WTC11 (cell line): Measurements from ENCODE around the gene LAGE3. TPM values are rescaled to one million over a fixed set of nuclear protein-coding genes. Genes with fewer than 3 reads are reported as not detected.

ENCODE experiments used
- ATAC-seq: fragments of 200-7000 bp; cut with Tn5 transposase; 2 replicates; pipeline ENCODE4 v1.10.0; 2021; ENCODE audit warnings: mild to moderate bottlenecking, moderate library complexity
- CTCF ChIA-PET: fragments of 300-600 bp; sonication (Branson Sonifier 250); formaldehyde crosslinking; loops from one replicate; lab custom pipeline; 2021; ENCODE audit warnings: antibody characterized with exemption; lab: Charles Lee
- POLR2A ChIA-PET: fragments of 350-600 bp; sonication (Branson Sonifier 250); formaldehyde crosslinking; loops from one replicate; lab custom pipeline; 2021; ENCODE audit warnings: antibody characterized with exemption; lab: Charles Lee
- DNase-seq: peaks from one replicate; pipeline ENCODE4 v3.0.0; 2021; ENCODE audit warnings: low spot score
- H3K27ac Mint-ChIP-seq: 2 replicates; pipeline ENCODE4 v1.8.0; 2021; ENCODE audit warnings: mixed read lengths
- H3K27me3 Mint-ChIP-seq: 2 replicates; pipeline ENCODE4 v1.8.0; 2021; ENCODE audit warnings: low read depth, mild to moderate bottlenecking, moderate library complexity, mixed read lengths
- H3K36me3 Mint-ChIP-seq: 2 replicates; pipeline ENCODE4 v1.8.0; 2021; ENCODE audit warnings: mixed read lengths
- H3K4me1 Mint-ChIP-seq: 2 replicates; pipeline ENCODE4 v1.8.0; 2022; ENCODE audit warnings: mixed read lengths
- H3K4me3 Mint-ChIP-seq: 2 replicates; pipeline ENCODE4 v1.8.0; 2021; ENCODE audit warnings: mild to moderate bottlenecking, moderate library complexity, mixed read lengths
- H3K9me3 Mint-ChIP-seq: 2 replicates; pipeline ENCODE4 v1.8.0; 2021; ENCODE audit warnings: mixed read lengths
- AFF4 ChIP-seq: sonication (generic); formaldehyde crosslinking; IDR thresholded peaks from 2 replicates; pipeline ENCODE4 v1.8.1; 2023; ENCODE audit warnings: mild to moderate bottlenecking, missing genetic modification reagents, borderline replicate concordance
- CBFB ChIP-seq: sonication (generic); formaldehyde crosslinking; IDR thresholded peaks from 2 replicates; pipeline ENCODE4 v1.8.1; 2022; ENCODE audit warnings: mild to moderate bottlenecking, low read depth, missing genetic modification reagents
- CDX4 ChIP-seq: fragments of 250-450 bp; sonication (Bioruptor Pico); IDR thresholded peaks from 2 replicates; pipeline ENCODE4 v1.9.0; 2021; ENCODE audit warnings: moderate library complexity, mild to moderate bottlenecking, inconsistent platforms, borderline replicate concordance
- CREM ChIP-seq: sonication (generic); formaldehyde crosslinking; IDR thresholded peaks from 2 replicates; pipeline ENCODE4 v1.8.1; 2022; ENCODE audit warnings: mild to moderate bottlenecking, missing genetic modification reagents, moderate library complexity
- E2F1 ChIP-seq: sonication (generic); formaldehyde crosslinking; IDR thresholded peaks from 2 replicates; pipeline ENCODE4 v1.8.0; 2022; ENCODE audit warnings: mild to moderate bottlenecking, missing genetic modification reagents
- EMX1 ChIP-seq: fragments of 250-450 bp; sonication (Bioruptor Pico); IDR thresholded peaks from 2 replicates; pipeline ENCODE4 v1.8.0; 2021; ENCODE audit warnings: mild to moderate bottlenecking
- GABPB1 ChIP-seq: sonication (generic); formaldehyde crosslinking; IDR thresholded peaks from 2 replicates; pipeline ENCODE4 v1.8.1; 2023; ENCODE audit warnings: mild to moderate bottlenecking, missing genetic modification reagents
- HMGA2 ChIP-seq: fragments of 250-450 bp; sonication (Bioruptor Pico); IDR thresholded peaks from 2 replicates; pipeline ENCODE4 v1.4.0; 2021; ENCODE audit warnings: mild to moderate bottlenecking, moderate library complexity
- HMGXB4 ChIP-seq: sonication (generic); formaldehyde crosslinking; IDR thresholded peaks from 2 replicates; pipeline ENCODE4 v1.8.1; 2023; ENCODE audit warnings: mild to moderate bottlenecking, moderate library complexity, missing genetic modification reagents
- IRF2 ChIP-seq: sonication (generic); formaldehyde crosslinking; IDR thresholded peaks from 2 replicates; pipeline ENCODE4 v1.8.0; 2022; ENCODE audit warnings: low read depth, missing genetic modification reagents, borderline replicate concordance
- MXD4 ChIP-seq: fragments of 250-450 bp; sonication (Bioruptor Pico); IDR thresholded peaks from 2 replicates; pipeline ENCODE4 v1.8.0; 2021; ENCODE audit warnings: mild to moderate bottlenecking, moderate library complexity, borderline replicate concordance
- PRDM15 ChIP-seq: sonication (generic); formaldehyde crosslinking; IDR thresholded peaks from 2 replicates; pipeline ENCODE4 v1.8.0; 2022; ENCODE audit warnings: missing genetic modification reagents
- PREB ChIP-seq: sonication (generic); formaldehyde crosslinking; IDR thresholded peaks from 2 replicates; pipeline ENCODE4 v1.8.1; 2022; ENCODE audit warnings: mild to moderate bottlenecking, missing genetic modification reagents, moderate library complexity, borderline replicate concordance
- PRRX2 ChIP-seq: fragments of 250-450 bp; sonication (Bioruptor Pico); IDR thresholded peaks from 2 replicates; pipeline ENCODE4 v1.8.0; 2021; ENCODE audit warnings: mild to moderate bottlenecking
- TEAD4 ChIP-seq: sonication (generic); formaldehyde crosslinking; IDR thresholded peaks from 2 replicates; pipeline ENCODE4 v1.8.0; 2022; ENCODE audit warnings: mild to moderate bottlenecking, missing genetic modification reagents
- TP53 ChIP-seq: sonication (generic); formaldehyde crosslinking; IDR thresholded peaks from 2 replicates; pipeline ENCODE4 v1.8.1; 2023; ENCODE audit warnings: mild to moderate bottlenecking, missing genetic modification reagents
- ZNF121 ChIP-seq: sonication (generic); formaldehyde crosslinking; IDR thresholded peaks from 2 replicates; pipeline ENCODE4 v1.8.0; 2023; ENCODE audit warnings: missing genetic modification reagents
- ZNF281 ChIP-seq: sonication (generic); formaldehyde crosslinking; IDR thresholded peaks from 2 replicates; pipeline ENCODE4 v1.8.0; 2023; ENCODE audit warnings: mild to moderate bottlenecking, missing genetic modification reagents
- ZNF512 ChIP-seq: sonication (generic); formaldehyde crosslinking; IDR thresholded peaks from 2 replicates; pipeline ENCODE4 v1.8.1; 2022; ENCODE audit warnings: missing genetic modification reagents, borderline replicate concordance
- total RNA-seq: library from RNA; stranded (reverse); gene quantifications from 3 replicates; pipeline ENCODE4 v1.2.3, GENCODE V29; 2021

The LAGE3 gene
- total RNA-seq, 1 experiment from 2014 or later = 46.1 TPM

- no peak overlapping the region for H3K27ac Mint-ChIP-seq
- TF ChIP-seq ZNF121 (CRISPR knock-in tag) = no peak
- TF ChIP-seq TP53 (CRISPR knock-in tag) = no peak
- TF ChIP-seq CREM (CRISPR knock-in tag) = no peak
- no peak for TF ChIP-seq MXD4
- TF ChIP-seq PRRX2 (CRISPR knock-in tag) = no peak
- TF ChIP-seq CDX4 (CRISPR knock-in tag) = no peak
- no peak for TF ChIP-seq CBFB (CRISPR knock-in tag)
- no peak for TF ChIP-seq AFF4 (CRISPR knock-in tag)
- TF ChIP-seq IRF2 = no peak
- TF ChIP-seq HMGA2 (CRISPR knock-in tag) = no peak
- no peak for TF ChIP-seq EMX1 (CRISPR knock-in tag)
- TF ChIP-seq GABPB1 (CRISPR knock-in tag) = no peak
- TF ChIP-seq TEAD4 = no peak
- no peak for TF ChIP-seq E2F1 (CRISPR knock-in tag)
- TF ChIP-seq HMGXB4 = no peak
- TF ChIP-seq ZNF512 (CRISPR knock-in tag) = no peak
- no peak for TF ChIP-seq PRDM15 (CRISPR knock-in tag)
- no peak for TF ChIP-seq ZNF281 (CRISPR knock-in tag)
- no peak for TF ChIP-seq PREB
- TF ChIP-seq, all 79 proteins: peak for 0
- Mint-ChIP-seq H3K27me3 (peaks cover 2% of the 10 kb centered on the region; the same call in 1 of the 2 replicates), H3K36me3 (peaks cover 2% of the 10 kb centered on the region; the same call in 1 of the 2 replicates), H3K4me3 (no peak overlapping the region), H3K9me3 (no peaks in the 10 kb centered on the region), H3K4me1 (no peaks in the 10 kb centered on the region)
- no peak for ATAC-seq
- no peak for DNase-seq
- ChIA-PET POLR2A (no interaction called here), CTCF (no interaction called here)
Measured at GRCh38 chrX:154470914-154471568, 8.0 kb downstream of the LAGE3 start.
